PFSK-1 (cell line): ENCODE measurements around the gene FBN3.
A peak's percentile ranks its signal among the peaks of the same experiment; 100 is the strongest.

Experiments used
- FOXP2 ChIP-seq: optimal IDR thresholded peaks from 2 replicates; pipeline ENCODE3; 2011; ENCODE audit warnings: borderline replicate concordance, control low read depth, inconsistent platforms; ENCODE audit not compliant: insufficient read depth; ENCODE audit errors: extremely low read length, extremely low read depth
- POLR2AphosphoS5 ChIP-seq: IDR thresholded peaks from 2 replicates; pipeline ENCODE4 v1.6.1; 2012; ENCODE audit warnings: low read depth, mild to moderate bottlenecking, control low read depth, low read length, moderate library complexity
- SIN3A ChIP-seq: IDR thresholded peaks from 2 replicates; pipeline ENCODE4 v1.6.1; 2012; ENCODE audit warnings: mild to moderate bottlenecking, low read length, moderate library complexity, borderline replicate concordance; ENCODE audit not compliant: insufficient read depth
- TAF1 ChIP-seq: IDR thresholded peaks from 2 replicates; pipeline ENCODE4 v1.6.1; 2012; ENCODE audit warnings: low read length, control low read depth, borderline replicate concordance; ENCODE audit not compliant: insufficient read depth
- TF ChIP-seq, protein P1 (sequence below), 2 experiments: IDR thresholded peaks; 2 replicates each; pipeline versions ENCODE4 v1.6.1 to v1.8.0; 2011 to 2012; ENCODE audit warnings: low read depth in 2 of 2, low read length in 2 of 2, control low read depth in 1 of 2, inconsistent platforms in 1 of 2, mild to moderate bottlenecking in 1 of 2, moderate library complexity in 1 of 2; ENCODE audit not compliant: insufficient read depth in 1 of 2

Gene FBN3

GRCh38 chr19:8163759-8164158 lies 14.4 kb upstream of the FBN3 start:
- TF ChIP-seq TAF1 (no peak), SIN3A (no peak), FOXP2 (no peak), POLR2AphosphoS5 (no peak)
- TF ChIP-seq, protein P1, sequence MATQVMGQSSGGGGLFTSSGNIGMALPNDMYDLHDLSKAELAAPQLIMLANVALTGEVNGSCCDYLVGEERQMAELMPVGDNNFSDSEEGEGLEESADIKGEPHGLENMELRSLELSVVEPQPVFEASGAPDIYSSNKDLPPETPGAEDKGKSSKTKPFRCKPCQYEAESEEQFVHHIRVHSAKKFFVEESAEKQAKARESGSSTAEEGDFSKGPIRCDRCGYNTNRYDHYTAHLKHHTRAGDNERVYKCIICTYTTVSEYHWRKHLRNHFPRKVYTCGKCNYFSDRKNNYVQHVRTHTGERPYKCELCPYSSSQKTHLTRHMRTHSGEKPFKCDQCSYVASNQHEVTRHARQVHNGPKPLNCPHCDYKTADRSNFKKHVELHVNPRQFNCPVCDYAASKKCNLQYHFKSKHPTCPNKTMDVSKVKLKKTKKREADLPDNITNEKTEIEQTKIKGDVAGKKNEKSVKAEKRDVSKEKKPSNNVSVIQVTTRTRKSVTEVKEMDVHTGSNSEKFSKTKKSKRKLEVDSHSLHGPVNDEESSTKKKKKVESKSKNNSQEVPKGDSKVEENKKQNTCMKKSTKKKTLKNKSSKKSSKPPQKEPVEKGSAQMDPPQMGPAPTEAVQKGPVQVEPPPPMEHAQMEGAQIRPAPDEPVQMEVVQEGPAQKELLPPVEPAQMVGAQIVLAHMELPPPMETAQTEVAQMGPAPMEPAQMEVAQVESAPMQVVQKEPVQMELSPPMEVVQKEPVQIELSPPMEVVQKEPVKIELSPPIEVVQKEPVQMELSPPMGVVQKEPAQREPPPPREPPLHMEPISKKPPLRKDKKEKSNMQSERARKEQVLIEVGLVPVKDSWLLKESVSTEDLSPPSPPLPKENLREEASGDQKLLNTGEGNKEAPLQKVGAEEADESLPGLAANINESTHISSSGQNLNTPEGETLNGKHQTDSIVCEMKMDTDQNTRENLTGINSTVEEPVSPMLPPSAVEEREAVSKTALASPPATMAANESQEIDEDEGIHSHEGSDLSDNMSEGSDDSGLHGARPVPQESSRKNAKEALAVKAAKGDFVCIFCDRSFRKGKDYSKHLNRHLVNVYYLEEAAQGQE (IDR thresholded peaks at IDR 0.05; ENCODE audit: insufficient read depth in 1 of 2, low read depth in 2 of 2, low read length in 2 of 2), result no peak

- TF ChIP-seq FOXP2, result no peak
- no peak for TF ChIP-seq TAF1
- TF ChIP-seq POLR2AphosphoS5, result no peak
- TF ChIP-seq, protein P1 (IDR thresholded peaks at IDR 0.05; ENCODE audit: insufficient read depth in 1 of 2, low read depth in 2 of 2, low read length in 2 of 2), result no peak
- TF ChIP-seq SIN3A, result no peak
Measured at GRCh38 chr19:8161135-8161646, 11.8 kb upstream of the FBN3 start.

GRCh38 chr19:8158411-8159074 lies 9.2 kb upstream of the FBN3 start:
- no peak for TF ChIP-seq SIN3A
- TF ChIP-seq, protein P1 (IDR thresholded peaks at IDR 0.05; ENCODE audit: insufficient read depth in 1 of 2, low read depth in 2 of 2, low read length in 2 of 2), result 0 out of 4 replicates have a peak, but pooled peaks of 1 of the 2 experiments have one; percentile 24

GRCh38 chr19:8155318-8155717 lies 5.9 kb upstream of the FBN3 start:
- TF ChIP-seq, protein P1 (IDR thresholded peaks at IDR 0.05; ENCODE audit: insufficient read depth in 1 of 2, low read depth in 2 of 2, low read length in 2 of 2), result no peak
- TF ChIP-seq SIN3A (no peak), TAF1 (no peak), FOXP2 (no peak), POLR2AphosphoS5 (no peak)

- no peak for TF ChIP-seq POLR2AphosphoS5
- TF ChIP-seq TAF1, result no peak
- TF ChIP-seq, protein P1 (IDR thresholded peaks at IDR 0.05; ENCODE audit: insufficient read depth in 1 of 2, low read depth in 2 of 2, low read length in 2 of 2), result no peak
- TF ChIP-seq FOXP2, result no peak
- TF ChIP-seq SIN3A, result no peak
Measured at GRCh38 chr19:8151767-8152035, 2.3 kb upstream of the FBN3 start.
